GM13976 (cell line): ENCODE measurements around the gene DNAAF1.

Source experiments
- DNase-seq: peaks from one replicate; pipeline ENCODE4 v3.0.0; 2012; ENCODE audit warnings: low spot score
- CTCF ChIP-seq: IDR thresholded peaks from 2 replicates; pipeline ENCODE4 v1.5.1; 2012; ENCODE audit warnings: borderline replicate concordance, mild to moderate bottlenecking; ENCODE audit not compliant: insufficient read depth; ENCODE audit errors: extremely low read depth, missing control alignments, control extremely low read depth
- in situ Hi-C: fragments of 300-500 bp; cut with MboI; formaldehyde crosslinking; loops from one replicate; pipeline ENCODE4 v1.12.0; 2022; ENCODE audit warnings: low sequenced_read_pairs, mixed read lengths, inconsistent platforms; ENCODE audit not compliant: unreplicated experiment

DNAAF1 gene

GRCh38 chr16:84193480-84193879 is 48.4 kb downstream of the DNAAF1 start:
- no peak for TF ChIP-seq CTCF
- no peak for DNase-seq
- in situ Hi-C loops = no loop called here

- TF ChIP-seq CTCF = no peak
- no peak for DNase-seq
- in situ Hi-C loops = no loop called here
Observed at GRCh38 chr16:84194018-84194417, 48.9 kb downstream of the DNAAF1 start.

GRCh38 chr16:84194470-84195200 is 49.5 kb downstream of the DNAAF1 start:
- DNase-seq = no peak
- in situ Hi-C loops = no loop called here
- no peak for TF ChIP-seq CTCF

- in situ Hi-C loops = no loop called here
- TF ChIP-seq CTCF = no peak
- no peak for DNase-seq
Observed at GRCh38 chr16:84195201-84196093, 50.3 kb downstream of the DNAAF1 start.

GRCh38 chr16:84196101-84196500 is 51.0 kb downstream of the DNAAF1 start:
- in situ Hi-C loops = no loop called here
- TF ChIP-seq CTCF = no peak
- no peak for DNase-seq

- DNase-seq = no peak
- in situ Hi-C loops = no loop called here
- TF ChIP-seq CTCF = no peak
Observed at GRCh38 chr16:84196727-84197394, 51.8 kb downstream of the DNAAF1 start.
